K562 (cell line): Measurements from ENCODE around the gene PJA1. TPM values are rescaled to one million over a fixed set of nuclear protein-coding genes. Genes with fewer than 3 reads are reported as not detected.
A peak's percentile ranks its signal among the peaks of the same experiment; 100 is the strongest.

Source experiments
- ATAC-seq: fragments of 200-7000 bp; cut with Tn5 transposase; 3 replicates; pipeline ENCODE4 v1.9.1; 2020; ENCODE audit warnings: moderate library complexity
- BruUV-seq: library from RNA; stranded (reverse); fragments of 400-500 nt; replicated peaks from 2 replicates; lab custom pipeline; 2021; lab: Mats Ljungman, UMichigan
- CTCF ChIA-PET: fragments of 300-600 bp; formaldehyde crosslinking; extraction: SDS; loops from one replicate; lab custom pipeline; 2021; ENCODE audit warnings: low intra/inter-chr PET ratio; lab: Yijun Ruan, JAX
- POLR2A ChIA-PET: fragments of 300-600, 350-650 bp; sonication (Branson Sonifier 250); formaldehyde crosslinking; extraction: SDS; loops from one replicate; lab custom pipeline; 2021; ENCODE audit warnings: antibody characterized with exemption, inconsistent platforms; lab: Yijun Ruan, JAX
- DNase-seq, 4 experiments: peaks; one replicate each; pipeline versions ENCODE4 v3.0.0 to v3.0.0-alpha.2; 2011 to 2018; ENCODE audit warnings: low spot score in 3 of 4, mixed read lengths in 3 of 4; ENCODE audit errors: extremely low read depth in 1 of 4
- FAIRE-seq: peaks from 2 replicates; lab custom pipeline; 2011; peaks lifted over from hg19 to GRCh38; lab: Jason Lieb, UNC
- H2AFZ ChIP-seq: 2 replicates; pipeline ENCODE4 v1.6.0; 2011; ENCODE audit warnings: low read depth, low read length, control low read depth, inconsistent platforms
- H3K27ac ChIP-seq: fragments of 200-600 bp; 3 replicates; pipeline ENCODE4 v1.8.0; 2011; ENCODE audit warnings: low read depth, mild to moderate bottlenecking, control low read depth, inconsistent platforms, low read length, moderate library complexity, mixed read lengths; ENCODE audit errors: extremely low read depth
- H3K27me3 ChIP-seq, 2 experiments: fragments of 300-600 bp in 1 of 2; 2 replicates in 1 of 2; 3 replicates in 1 of 2; pipeline versions ENCODE4 v1.6.0 to v1.8.0; 2011; ENCODE audit warnings: inconsistent platforms in 2 of 2, low read length in 2 of 2, mild to moderate bottlenecking in 1 of 2, mixed read lengths in 1 of 2, moderate library complexity in 1 of 2; ENCODE audit not compliant: control insufficient read depth in 2 of 2, insufficient read depth in 2 of 2
- H3K36me3 ChIP-seq: fragments of 300-600 bp; 3 replicates; pipeline ENCODE4 v1.8.0; 2011; ENCODE audit warnings: mild to moderate bottlenecking, low read length, inconsistent platforms; ENCODE audit not compliant: control insufficient read depth, insufficient read depth
- H3K4me1 ChIP-seq, 2 experiments: fragments of 200-600 bp in 1 of 2; replicated peaks in 1 of 2; 2 replicates in 1 of 2; 3 replicates in 1 of 2; pipeline versions ENCODE4 v1.5.1 to v1.8.0; 2011; ENCODE audit warnings: inconsistent platforms in 2 of 2, low read length in 2 of 2, mild to moderate bottlenecking in 1 of 2, mixed read lengths in 1 of 2, moderate library complexity in 1 of 2; ENCODE audit not compliant: control insufficient read depth in 2 of 2, insufficient read depth in 2 of 2
- H3K4me2 ChIP-seq: 2 replicates; pipeline ENCODE4 v1.6.1; 2011; ENCODE audit warnings: low read length, control low read depth, inconsistent platforms, mixed read lengths; ENCODE audit not compliant: insufficient read depth
- H3K4me3 ChIP-seq: fragments of 200-600 bp; sonication (generic), shearing (Covaris generic); 2 replicates; pipeline ENCODE4 v1.5.1; 2016; ENCODE audit warnings: control low read depth, inconsistent platforms
- H3K79me2 ChIP-seq: fragments of 200-600 bp; 3 replicates; pipeline ENCODE4 v1.8.0; 2011; ENCODE audit warnings: low read length, inconsistent platforms; ENCODE audit not compliant: control insufficient read depth, insufficient read depth
- H3K9ac ChIP-seq, 2 experiments: 2 replicates each; pipeline versions ENCODE4 v1.6.0 to v1.6.1; 2011; ENCODE audit warnings: low read depth in 2 of 2, low read length in 2 of 2, control low read depth in 1 of 2, inconsistent platforms in 1 of 2, mild to moderate bottlenecking in 1 of 2, mixed read lengths in 1 of 2; ENCODE audit not compliant: insufficient read depth in 1 of 2
- H3K9me1 ChIP-seq: one replicate; pipeline ENCODE4 v1.6.0; 2011; ENCODE audit warnings: inconsistent platforms, mild to moderate bottlenecking, low read length, moderate library complexity; ENCODE audit not compliant: control insufficient read depth, insufficient read depth
- H3K9me3 ChIP-seq: replicated peaks from 2 replicates; pipeline ENCODE4 v1.5.1; 2011; ENCODE audit warnings: low read depth, low read length, inconsistent platforms; ENCODE audit not compliant: control insufficient read depth, insufficient read depth
- H4K20me1 ChIP-seq: replicated peaks from 2 replicates; pipeline ENCODE4 v1.6.1; 2011; ENCODE audit warnings: low read length, inconsistent platforms, mixed read lengths; ENCODE audit not compliant: control insufficient read depth, insufficient read depth
- CHD1 ChIP-seq: fragments of 200-600 bp; sonication (generic); IDR thresholded peaks from one replicate; pipeline ENCODE4 v1.6.1; 2012; ENCODE audit warnings: mild to moderate bottlenecking, moderate library complexity, low read length, inconsistent platforms
- SIRT6 ChIP-seq: IDR thresholded peaks from one replicate; pipeline ENCODE4 v1.6.1; 2012; ENCODE audit warnings: low read depth, mild to moderate bottlenecking, control low read depth, inconsistent platforms, low read length, moderate library complexity
- SRSF3 ChIP-seq: fragments of 200-400 bp; formaldehyde crosslinking; IDR thresholded peaks from 2 replicates; pipeline ENCODE4 v1.6.1; 2016; ENCODE audit warnings: mild to moderate bottlenecking, low read length, moderate library complexity; ENCODE audit not compliant: insufficient read depth
- whole genome bisulfite sequencing: fragments of 100-300 bp; shearing (Covaris generic); methylation state at CpG from one replicate; pipeline ENCODE4 v1.1.6; 2016; ENCODE audit warnings: low coverage, mixed read lengths; ENCODE audit not compliant: insufficient coverage; ENCODE audit errors: missing lambda C conversion rate; 5-methylcytosine and 5-hydroxymethylcytosine counted together
- in situ Hi-C: fragments of 300-500 bp; cut with MboI; formaldehyde crosslinking; loops from 4 replicates; pipeline ENCODE4 v1.15.0; 2018; ENCODE audit warnings: inconsistent platforms, mixed read lengths
- intact Hi-C: fragments of 100-400 bp; cut with micrococcal nuclease; formaldehyde crosslinking; loops from 2 replicates; pipeline ENCODE4 v1.14.2; 2022
- polyA plus RNA-seq, 8 experiments: library from polyadenylated mRNA; depleted of rRNA in 4 of 8; stranded (reverse) in 5 of 8; unstranded in 3 of 8; fragments of >200 nt; fragmentation: Nextera tagmentation in 2 of 8; fragmentation: Illumina TruSeq in 1 of 8; extraction: Ambion mirVana in 2 of 8; extraction: Trizol in 1 of 8; gene quantifications; 2 replicates each; pipeline versions ENCODE4 v1.2.1 to v1.2.3, GENCODE V29; 2011 to 2014; ENCODE audit warnings: inconsistent platforms in 1 of 8, missing spikeins in 1 of 8
- total RNA-seq, 7 experiments: library from RNA; depleted of rRNA in 6 of 7; stranded (reverse); fragments of >200 nt in 6 of 7; fragmentation: Illumina TruSeq in 2 of 7; extraction: Trizol in 2 of 7; gene quantifications; 2 replicates each; pipeline versions ENCODE4 v1.2.1 to v1.2.3, GENCODE V29; 2011 to 2021; ENCODE audit warnings: low replicate concordance in 1 of 7
- TF ChIP-seq, protein P1 (sequence below): fragments of 450-650 bp; IDR thresholded peaks from 2 replicates; pipeline ENCODE4 v1.6.1; 2016
- TF ChIP-seq, protein P2 (sequence below), 3 experiments: IDR thresholded peaks in 2 of 3; conservative IDR thresholded peaks in 1 of 3; 2 replicates each; pipeline ENCODE4 v1.5.1; 2011 to 2012; ENCODE audit warnings: low read length in 3 of 3, mild to moderate bottlenecking in 3 of 3, control low read depth in 2 of 3, improper control_type of control experiment in 1 of 3, inconsistent platforms in 1 of 3, low read depth in 1 of 3, mixed read lengths in 1 of 3, moderate library complexity in 1 of 3; ENCODE audit not compliant: insufficient read depth in 2 of 3
- TF ChIP-seq, protein P3 (sequence below): fragments of 450-650 bp; formaldehyde crosslinking; IDR thresholded peaks from 2 replicates; pipeline ENCODE4 v1.4.0; 2022; ENCODE audit warnings: missing genetic modification characterization

The PJA1 gene
- total and polyA plus RNA-seq, 9 of the 15 experiments (the other 6 are each of a cell fraction or from before 2014, with no cell fraction given): 1.6 to 6.0 (median 4.0) TPM

DNA sequence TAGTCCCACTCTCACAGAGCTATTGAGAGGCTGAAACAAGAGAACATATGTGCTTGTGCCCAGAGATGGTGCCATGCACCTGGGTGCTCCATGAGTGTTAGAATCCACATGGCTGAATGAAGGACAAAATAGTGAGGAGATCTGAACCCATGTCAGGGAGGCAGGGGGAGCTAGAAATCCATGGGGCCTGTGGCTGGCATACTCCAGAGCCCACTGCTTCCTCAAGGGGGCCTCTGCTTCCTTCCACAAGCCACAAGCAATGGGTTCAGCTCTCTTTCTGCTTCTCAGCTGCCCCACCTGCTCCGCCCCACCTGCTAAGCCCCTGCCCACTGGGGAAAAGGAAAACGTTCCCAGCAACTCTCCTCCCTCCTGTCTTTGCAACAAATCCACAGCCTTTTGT is 46.1 kb downstream of the PJA1 start:
- POLR2A ChIA-PET: no interaction called here
- no peak overlapping the region for H3K27ac ChIP-seq
- no peaks in the 10 kb centered on the region for H3K9me3 ChIP-seq
- no peak overlapping the region for H3K4me2 ChIP-seq
- CTCF ChIA-PET: no interaction called here
- BruUV-seq: no TSS peak
- H3K79me2 ChIP-seq: no peaks in the 10 kb centered on the region
- no peaks in the 10 kb centered on the region; a peak in 1 of 5 replicates for H3K27me3 ChIP-seq
- H2AFZ ChIP-seq: no peak overlapping the region
- WGBS: 37% methylated on average over 2 of the region's 2 CpGs
- H3K9me1 ChIP-seq: no peaks in the 10 kb centered on the region
- in situ Hi-C loops: no loop called here
- intact Hi-C loops: no loop called here
- no peak for FAIRE-seq
- no peaks in the 10 kb centered on the region for H4K20me1 ChIP-seq
- no peak overlapping the region for H3K4me3 ChIP-seq
- peaks cover 0 to 3% of the 10 kb centered on the region in 2 experiments; a peak in 1 of 5 replicates for H3K4me1 ChIP-seq
- TF ChIP-seq, protein P1, sequence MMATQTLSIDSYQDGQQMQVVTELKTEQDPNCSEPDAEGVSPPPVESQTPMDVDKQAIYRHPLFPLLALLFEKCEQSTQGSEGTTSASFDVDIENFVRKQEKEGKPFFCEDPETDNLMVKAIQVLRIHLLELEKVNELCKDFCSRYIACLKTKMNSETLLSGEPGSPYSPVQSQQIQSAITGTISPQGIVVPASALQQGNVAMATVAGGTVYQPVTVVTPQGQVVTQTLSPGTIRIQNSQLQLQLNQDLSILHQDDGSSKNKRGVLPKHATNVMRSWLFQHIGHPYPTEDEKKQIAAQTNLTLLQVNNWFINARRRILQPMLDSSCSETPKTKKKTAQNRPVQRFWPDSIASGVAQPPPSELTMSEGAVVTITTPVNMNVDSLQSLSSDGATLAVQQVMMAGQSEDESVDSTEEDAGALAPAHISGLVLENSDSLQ: no peak
- TF ChIP-seq SIRT6 (no peak), SRSF3 (no peak), CHD1 (no peak)
- TF ChIP-seq, protein P2, sequence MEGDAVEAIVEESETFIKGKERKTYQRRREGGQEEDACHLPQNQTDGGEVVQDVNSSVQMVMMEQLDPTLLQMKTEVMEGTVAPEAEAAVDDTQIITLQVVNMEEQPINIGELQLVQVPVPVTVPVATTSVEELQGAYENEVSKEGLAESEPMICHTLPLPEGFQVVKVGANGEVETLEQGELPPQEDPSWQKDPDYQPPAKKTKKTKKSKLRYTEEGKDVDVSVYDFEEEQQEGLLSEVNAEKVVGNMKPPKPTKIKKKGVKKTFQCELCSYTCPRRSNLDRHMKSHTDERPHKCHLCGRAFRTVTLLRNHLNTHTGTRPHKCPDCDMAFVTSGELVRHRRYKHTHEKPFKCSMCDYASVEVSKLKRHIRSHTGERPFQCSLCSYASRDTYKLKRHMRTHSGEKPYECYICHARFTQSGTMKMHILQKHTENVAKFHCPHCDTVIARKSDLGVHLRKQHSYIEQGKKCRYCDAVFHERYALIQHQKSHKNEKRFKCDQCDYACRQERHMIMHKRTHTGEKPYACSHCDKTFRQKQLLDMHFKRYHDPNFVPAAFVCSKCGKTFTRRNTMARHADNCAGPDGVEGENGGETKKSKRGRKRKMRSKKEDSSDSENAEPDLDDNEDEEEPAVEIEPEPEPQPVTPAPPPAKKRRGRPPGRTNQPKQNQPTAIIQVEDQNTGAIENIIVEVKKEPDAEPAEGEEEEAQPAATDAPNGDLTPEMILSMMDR (IDR thresholded peaks at IDR 0.05 in 2 of 3, conservative IDR thresholded peaks at IDR 0.05 in 1 of 3; ENCODE audit: insufficient read depth in 2 of 3, low read depth in 1 of 3, low read length in 3 of 3): peak in 2 of 3 experiments; percentile 21 to 34; a peak in 2 of 6 replicates
- TF ChIP-seq, protein P3, sequence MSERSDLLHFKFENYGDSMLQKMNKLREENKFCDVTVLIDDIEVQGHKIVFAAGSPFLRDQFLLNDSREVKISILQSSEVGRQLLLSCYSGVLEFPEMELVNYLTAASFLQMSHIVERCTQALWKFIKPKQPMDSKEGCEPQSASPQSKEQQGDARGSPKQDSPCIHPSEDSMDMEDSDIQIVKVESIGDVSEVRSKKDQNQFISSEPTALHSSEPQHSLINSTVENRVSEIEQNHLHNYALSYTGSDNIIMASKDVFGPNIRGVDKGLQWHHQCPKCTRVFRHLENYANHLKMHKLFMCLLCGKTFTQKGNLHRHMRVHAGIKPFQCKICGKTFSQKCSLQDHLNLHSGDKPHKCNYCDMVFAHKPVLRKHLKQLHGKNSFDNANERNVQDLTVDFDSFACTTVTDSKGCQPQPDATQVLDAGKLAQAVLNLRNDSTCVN (CRISPR knock-in tag): no peak
- no peak for DNase-seq
- ATAC-seq: no peak; the same call in 2 of the 3 replicates
- no peaks in the 10 kb centered on the region for H3K36me3 ChIP-seq
- H3K9ac ChIP-seq: no peak overlapping the region
